ENCODE results near the gene SDR42E2. TPM values are rescaled to one million over a fixed set of nuclear protein-coding genes. Genes with fewer than 3 reads are reported as not detected.

The SDR42E2 gene
- total RNA-seq, 1 experiment from 2014 or later: 0.05 TPM

- H3K4me1 ChIP-seq (ENCODE audit: control insufficient read depth, insufficient read depth, low read length): no peaks in the 10 kb centered on the region
Measured at GRCh38 chr16:22147853-22148252, 14.5 kb upstream of the SDR42E2 start.

GRCh38 chr16:22151246-22151998 is 10.9 kb upstream of the SDR42E2 start:
- no TSS peak for BruUV-seq (replicated peaks)
- no peak overlapping the region for H3K27ac ChIP-seq (ENCODE audit: low read length)
- TF ChIP-seq, protein P1, sequence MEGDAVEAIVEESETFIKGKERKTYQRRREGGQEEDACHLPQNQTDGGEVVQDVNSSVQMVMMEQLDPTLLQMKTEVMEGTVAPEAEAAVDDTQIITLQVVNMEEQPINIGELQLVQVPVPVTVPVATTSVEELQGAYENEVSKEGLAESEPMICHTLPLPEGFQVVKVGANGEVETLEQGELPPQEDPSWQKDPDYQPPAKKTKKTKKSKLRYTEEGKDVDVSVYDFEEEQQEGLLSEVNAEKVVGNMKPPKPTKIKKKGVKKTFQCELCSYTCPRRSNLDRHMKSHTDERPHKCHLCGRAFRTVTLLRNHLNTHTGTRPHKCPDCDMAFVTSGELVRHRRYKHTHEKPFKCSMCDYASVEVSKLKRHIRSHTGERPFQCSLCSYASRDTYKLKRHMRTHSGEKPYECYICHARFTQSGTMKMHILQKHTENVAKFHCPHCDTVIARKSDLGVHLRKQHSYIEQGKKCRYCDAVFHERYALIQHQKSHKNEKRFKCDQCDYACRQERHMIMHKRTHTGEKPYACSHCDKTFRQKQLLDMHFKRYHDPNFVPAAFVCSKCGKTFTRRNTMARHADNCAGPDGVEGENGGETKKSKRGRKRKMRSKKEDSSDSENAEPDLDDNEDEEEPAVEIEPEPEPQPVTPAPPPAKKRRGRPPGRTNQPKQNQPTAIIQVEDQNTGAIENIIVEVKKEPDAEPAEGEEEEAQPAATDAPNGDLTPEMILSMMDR (IDR thresholded peaks at IDR 0.05): no peak
- no peak for TF ChIP-seq POLR2AphosphoS5 (IDR thresholded peaks at IDR 0.05; ENCODE audit: low read depth, low read length)
- no peak for TF ChIP-seq REST (IDR thresholded peaks at IDR 0.05; ENCODE audit: insufficient read depth in 1 of 2, low read depth in 2 of 2, low read length in 1 of 2)
- TF ChIP-seq TCF7L2 (IDR thresholded peaks at IDR 0.05; ENCODE audit: low read depth, low read length): no peak
- TF ChIP-seq SIN3A (IDR thresholded peaks at IDR 0.05; ENCODE audit: borderline replicate concordance, insufficient read depth, low read depth, low read length): no peak
- in situ Hi-C loops (cut with HindIII; ENCODE audit: low pct_unique_long_range_greater_than_20kb, low sequenced_read_pairs): no loop called here
- intact Hi-C loops (cut with micrococcal nuclease; ENCODE audit: unreplicated experiment): no loop called here
- ChIA-PET POLR2A (no interaction called here), CTCF (no interaction called here)
- no peaks in the 10 kb centered on the region for H3K9me3 ChIP-seq (ENCODE audit: control insufficient read depth, insufficient read depth, low read depth, low read length)
- ATAC-seq (no peak), DNase-seq (ENCODE audit: low read depth, low spot score) (no peak)
- H3K36me3 ChIP-seq (ENCODE audit: control insufficient read depth, insufficient read depth, low read length): no peaks in the 10 kb centered on the region
- no peaks in the 10 kb centered on the region for H3K27me3 ChIP-seq (ENCODE audit: control insufficient read depth, insufficient read depth, low read length)
- no peaks in the 10 kb centered on the region for H3K4me1 ChIP-seq (ENCODE audit: control insufficient read depth, insufficient read depth, low read length)
- H3K4me3 ChIP-seq (ENCODE audit: low read depth in 2 of 2, low read length in 2 of 2): no peak overlapping the region

More at GRCh38 chr16:22147853-22148252, 14.5 kb upstream of the SDR42E2 start:
- POLR2A ChIA-PET: no interaction called here
- ATAC-seq (no peak), DNase-seq (ENCODE audit: low read depth, low spot score) (no peak)
- Histone ChIP-seq H3K27ac (ENCODE audit: low read length) (no peak overlapping the region), H3K4me3 (ENCODE audit: low read depth in 2 of 2, low read length in 2 of 2) (no peak overlapping the region), H3K27me3 (ENCODE audit: control insufficient read depth, insufficient read depth, low read length) (0 out of 2 replicates have a peak, but pooled peaks cover 3% of the 10 kb centered on the region), H3K9me3 (ENCODE audit: control insufficient read depth, insufficient read depth, low read depth, low read length) (no peaks in the 10 kb centered on the region), H3K36me3 (ENCODE audit: control insufficient read depth, insufficient read depth, low read length) (no peaks in the 10 kb centered on the region)
- CTCF ChIA-PET: no interaction called here
- no peak for TF ChIP-seq TCF7L2 (IDR thresholded peaks at IDR 0.05; ENCODE audit: low read depth, low read length)
- no peak for TF ChIP-seq REST (IDR thresholded peaks at IDR 0.05; ENCODE audit: insufficient read depth in 1 of 2, low read depth in 2 of 2, low read length in 1 of 2)
- TF ChIP-seq POLR2AphosphoS5 (IDR thresholded peaks at IDR 0.05; ENCODE audit: low read depth, low read length): no peak
- TF ChIP-seq SIN3A (IDR thresholded peaks at IDR 0.05; ENCODE audit: borderline replicate concordance, insufficient read depth, low read depth, low read length): no peak
- TF ChIP-seq, protein P1 (IDR thresholded peaks at IDR 0.05): no peak
- BruUV-seq (replicated peaks): no TSS peak
- in situ Hi-C loops (cut with HindIII; ENCODE audit: low pct_unique_long_range_greater_than_20kb, low sequenced_read_pairs): no loop called here
- intact Hi-C loops (cut with micrococcal nuclease; ENCODE audit: unreplicated experiment): no loop called here
